Smooth muscle cell (in vitro differentiated cells): ENCODE data around the gene TSPAN6. TPM values are rescaled to one million over a fixed set of nuclear protein-coding genes. Genes with fewer than 3 reads are reported as not detected.

Source experiments
- DNase-seq: peaks from one replicate; lab custom pipeline; 2025; ENCODE audit not compliant: unreplicated experiment; lab: John Stamatoyannopoulos, UW
- H2AFZ ChIP-seq: fragments of 200-600 bp; sonication (generic); 2 replicates; pipeline ENCODE4 v1.6.0; 2016; ENCODE audit warnings: antibody characterized with exemption, low read depth, mild to moderate bottlenecking
- H3F3A ChIP-seq: fragments of 200-600 bp; sonication (generic); 2 replicates; pipeline ENCODE4 v1.6.0; 2017; ENCODE audit warnings: antibody characterized with exemption, low read depth
- H3K27ac ChIP-seq: fragments of 200-600 bp; sonication (generic); 2 replicates; pipeline ENCODE4 v1.5.1; 2016; ENCODE audit warnings: low read depth, mild to moderate bottlenecking
- H3K27me3 ChIP-seq: fragments of 200-600 bp; sonication (generic); 2 replicates; pipeline ENCODE4 v1.6.1; 2016; ENCODE audit warnings: low read depth, mild to moderate bottlenecking
- H3K36me3 ChIP-seq: fragments of 200-600 bp; sonication (generic); 2 replicates; pipeline ENCODE4 v1.5.1; 2016; ENCODE audit warnings: low read depth
- H3K4me1 ChIP-seq: fragments of 200-600 bp; sonication (generic); 2 replicates; pipeline ENCODE4 v1.5.1; 2016; ENCODE audit warnings: low read depth
- H3K4me2 ChIP-seq: fragments of 200-600 bp; sonication (generic); 2 replicates; pipeline ENCODE4 v1.6.0; 2016; ENCODE audit warnings: mild to moderate bottlenecking
- H3K4me3 ChIP-seq: fragments of 200-600 bp; sonication (generic); 2 replicates; pipeline ENCODE4 v1.5.1; 2016; ENCODE audit warnings: mild to moderate bottlenecking
- H3K79me2 ChIP-seq: fragments of 200-600 bp; sonication (generic); 2 replicates; pipeline ENCODE4 v1.6.0; 2016; ENCODE audit warnings: low read depth, mild to moderate bottlenecking
- H3K9ac ChIP-seq: fragments of 200-600 bp; sonication (generic); 2 replicates; pipeline ENCODE4 v1.6.0; 2016; ENCODE audit warnings: low read depth
- H3K9me3 ChIP-seq: fragments of 200-600 bp; sonication (generic); replicated peaks from 2 replicates; pipeline ENCODE4 v1.5.1; 2016; ENCODE audit warnings: low read depth
- H4K20me1 ChIP-seq: fragments of 200-600 bp; sonication (generic); 2 replicates; pipeline ENCODE4 v1.6.0; 2016; ENCODE audit warnings: low read depth
- CTCF ChIP-seq: fragments of 200-600 bp; sonication (generic); IDR thresholded peaks from 2 replicates; pipeline ENCODE4 v1.5.1; 2017; ENCODE audit warnings: borderline replicate concordance, mild to moderate bottlenecking, antibody characterized with exemption; ENCODE audit not compliant: insufficient read depth, poor library complexity, severe bottlenecking
- WGBS: methylation state at CpG from one replicate; pipeline ENCODE4 v1.1.7; 2016; ENCODE audit warnings: low lambda C conversion rate; 5-methylcytosine and 5-hydroxymethylcytosine counted together
- polyA plus RNA-seq: library from polyadenylated mRNA; unstranded; fragments of >200 nt; fragmentation: Nextera tagmentation; extraction: Ambion mirVana; gene quantifications from 2 replicates; pipeline ENCODE4 v1.2.1, GENCODE V29; 2016
- total RNA-seq: library from RNA; depleted of rRNA; stranded (reverse); fragments of >200 nt; gene quantifications from 2 replicates; pipeline ENCODE4 v1.2.3, GENCODE V29; 2014

The TSPAN6 gene
- total and polyA plus RNA-seq, 2 experiments from 2014 or later = 78.6 to 86.4 TPM

- DNase-seq = no peak
- Histone ChIP-seq H3K9ac (peak overlapping the region; percentile 71), H2AFZ (no peak overlapping the region), H3F3A (no peaks in the 10 kb centered on the region), H3K27ac (peak overlapping the region; percentile 94), H3K4me2 (peak overlapping the region; percentile 38), H4K20me1 (no peaks in the 10 kb centered on the region), H3K36me3 (no peaks in the 10 kb centered on the region), H3K9me3 (no peaks in the 10 kb centered on the region), H3K79me2 (peaks cover 16% of the 10 kb centered on the region), H3K4me3 (no peak overlapping the region), H3K27me3 (no peaks in the 10 kb centered on the region), H3K4me1 (no peaks in the 10 kb centered on the region)
- no peak for TF ChIP-seq CTCF
- 82% methylated on average over 11 of the region's 11 CpGs for WGBS
Observed at GRCh38 chrX:100643212-100643611, 6.6 kb upstream of the TSPAN6 start.

GRCh38 chrX:100642290-100642689, 5.7 kb upstream of the TSPAN6 start:
- Histone ChIP-seq H3K79me2 (peaks cover 16% of the 10 kb centered on the region), H2AFZ (no peak overlapping the region), H3K27ac (peak overlapping the region; percentile 94), H3K4me2 (no peak overlapping the region), H4K20me1 (no peaks in the 10 kb centered on the region), H3K4me3 (no peak overlapping the region), H3K27me3 (no peaks in the 10 kb centered on the region), H3K36me3 (no peaks in the 10 kb centered on the region), H3F3A (no peaks in the 10 kb centered on the region), H3K9ac (no peak overlapping the region), H3K4me1 (no peaks in the 10 kb centered on the region), H3K9me3 (no peaks in the 10 kb centered on the region)
- no peak for DNase-seq
- whole genome bisulfite sequencing = 34% methylated on average over 3 of the region's 3 CpGs
- no peak for TF ChIP-seq CTCF

GRCh38 chrX:100635989-100636320, 651 bp downstream of the TSPAN6 start:
- H3K79me2 ChIP-seq = no peaks in the 10 kb centered on the region
- no peaks in the 10 kb centered on the region for H3K9me3 ChIP-seq
- no peaks in the 10 kb centered on the region for H3K27me3 ChIP-seq
- H3K4me3 ChIP-seq = peak overlapping the region; percentile 83
- no peak for DNase-seq
- 30% methylated on average over 8 of the region's 8 CpGs for WGBS
- no peak for TF ChIP-seq CTCF
- peak overlapping the region; percentile 86 for H3K4me2 ChIP-seq
- H2AFZ ChIP-seq = peak overlapping the region; percentile 87
- H3K4me1 ChIP-seq = no peaks in the 10 kb centered on the region
- no peaks in the 10 kb centered on the region for H3K36me3 ChIP-seq
- H3F3A ChIP-seq = no peaks in the 10 kb centered on the region
- H4K20me1 ChIP-seq = no peaks in the 10 kb centered on the region
- peak overlapping the region; percentile 68 for H3K27ac ChIP-seq
- H3K9ac ChIP-seq = peak overlapping the region; percentile 91

DNA sequence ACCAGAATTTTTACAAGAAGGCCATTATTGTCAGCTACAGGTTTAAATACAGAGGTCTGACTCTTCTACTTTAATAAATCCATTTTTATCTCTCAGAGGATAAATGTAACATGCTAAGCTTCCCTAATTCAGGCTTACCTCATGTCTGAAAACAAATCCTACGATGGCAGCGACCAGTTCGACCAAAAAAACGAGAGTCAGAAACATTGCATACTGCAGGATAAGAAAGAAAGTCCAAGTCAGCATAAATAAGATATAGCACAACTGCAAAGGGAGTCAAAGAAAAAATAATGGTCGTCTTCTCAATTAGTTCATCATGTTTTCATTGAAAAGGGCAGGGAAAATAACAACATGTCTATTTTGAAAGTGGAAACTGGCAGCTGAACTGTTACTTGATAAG, 1.6 kb downstream of the TSPAN6 start:
- WGBS = 50% methylated on average over 5 of the region's 5 CpGs
- Histone ChIP-seq H3K9me3 (no peaks in the 10 kb centered on the region), H3K4me1 (no peaks in the 10 kb centered on the region), H2AFZ (no peak overlapping the region), H3K27me3 (no peaks in the 10 kb centered on the region), H3K4me2 (peak overlapping the region; percentile 86), H3K27ac (no peak overlapping the region), H4K20me1 (no peaks in the 10 kb centered on the region), H3K9ac (no peak overlapping the region), H3K36me3 (no peaks in the 10 kb centered on the region), H3K79me2 (no peaks in the 10 kb centered on the region), H3K4me3 (peak overlapping the region; percentile 83), H3F3A (no peaks in the 10 kb centered on the region)
- no peak for TF ChIP-seq CTCF
- DNase-seq = no peak
